Middle frontal gyrus (tissue), 1 donor: ENCODE results near the gene CMYA5.

Source experiments
- DNase-seq: peaks from one replicate; pipeline ENCODE4 v3.0.0-alpha.2; 2015; ENCODE audit warnings: low spot score; ENCODE audit errors: extremely low spot score

Gene CMYA5

GRCh38 chr5:79793722-79794121 lies 104.1 kb downstream of the CMYA5 start:
- DNase-seq, result no peak

- DNase-seq, result no peak
Observed at GRCh38 chr5:79794347-79794746, 104.7 kb downstream of the CMYA5 start.

GRCh38 chr5:79795764-79796398 lies 106.2 kb downstream of the CMYA5 start:
- DNase-seq, result no peak

- no peak for DNase-seq
Observed at GRCh38 chr5:79798893-79799590, 109.4 kb downstream of the CMYA5 start.

GRCh38 chr5:79800979-79801827 lies 111.6 kb downstream of the CMYA5 start:
- DNase-seq, result no peak

- no peak for DNase-seq
Observed at GRCh38 chr5:79802406-79802805, 112.8 kb downstream of the CMYA5 start.

- no peak for DNase-seq
Observed at GRCh38 chr5:79803007-79803406, 113.4 kb downstream of the CMYA5 start.

- DNase-seq, result no peak
Observed at GRCh38 chr5:79806741-79807140, 117.1 kb downstream of the CMYA5 start.

GRCh38 chr5:79809743-79810142 lies 120.1 kb downstream of the CMYA5 start:
- no peak for DNase-seq

GRCh38 chr5:79811081-79811480 lies 121.4 kb downstream of the CMYA5 start:
- no peak for DNase-seq

- no peak for DNase-seq
Observed at GRCh38 chr5:79811904-79812303, 122.3 kb downstream of the CMYA5 start.

- no peak for DNase-seq
Observed at GRCh38 chr5:79814699-79815098, 125.1 kb downstream of the CMYA5 start.

- no peak for DNase-seq
Observed at GRCh38 chr5:79816014-79816413, 126.4 kb downstream of the CMYA5 start.

GRCh38 chr5:79820648-79821047 lies 131.0 kb downstream of the CMYA5 start:
- no peak for DNase-seq

- DNase-seq, result no peak
Observed at GRCh38 chr5:79824444-79824843, 134.8 kb downstream of the CMYA5 start.

- no peak for DNase-seq
Observed at GRCh38 chr5:79825802-79826201, 136.2 kb downstream of the CMYA5 start.

- DNase-seq, result no peak
Observed at GRCh38 chr5:79827159-79827629, 137.6 kb downstream of the CMYA5 start.

- no peak for DNase-seq
Observed at GRCh38 chr5:79829260-79829659, 139.6 kb downstream of the CMYA5 start.

GRCh38 chr5:79831381-79832309 lies 142.0 kb downstream of the CMYA5 start:
- no peak for DNase-seq

GRCh38 chr5:79832911-79833310 lies 143.3 kb downstream of the CMYA5 start:
- no peak for DNase-seq
